Neuronal stem cell (in vitro differentiated cells): ENCODE measurements around the gene VEGFC.

Experiments
- DNase-seq: peaks from one replicate; pipeline ENCODE4 v3.0.0-alpha.2; 2013; ENCODE audit warnings: low spot score
- H2AFZ ChIP-seq: one replicate; pipeline ENCODE4 v1.6.1; 2013; ENCODE audit warnings: mild to moderate bottlenecking, low read length, inconsistent platforms
- H2AK5ac ChIP-seq: 2 replicates; pipeline ENCODE4 v1.6.1; 2013; ENCODE audit warnings: low read depth, mild to moderate bottlenecking, inconsistent platforms, low read length, moderate library complexity, mixed read lengths
- H2BK120ac ChIP-seq: 2 replicates; pipeline ENCODE4 v1.6.1; 2013; ENCODE audit warnings: low read depth, mild to moderate bottlenecking, inconsistent platforms, low read length, moderate library complexity, mixed read lengths
- H2BK12ac ChIP-seq: one replicate; pipeline ENCODE4 v1.6.1; 2013; ENCODE audit warnings: low read length, inconsistent platforms
- H2BK15ac ChIP-seq: 2 replicates; pipeline ENCODE4 v1.6.1; 2013; ENCODE audit warnings: mild to moderate bottlenecking, low read length, inconsistent platforms, mixed read lengths
- H2BK5ac ChIP-seq: one replicate; pipeline ENCODE4 v1.6.1; 2013; ENCODE audit warnings: inconsistent platforms, mild to moderate bottlenecking, low read length, moderate library complexity
- H3K14ac ChIP-seq: one replicate; pipeline ENCODE4 v1.6.1; 2013; ENCODE audit warnings: low read length, inconsistent platforms
- H3K18ac ChIP-seq: 2 replicates; pipeline ENCODE4 v1.6.1; 2013; ENCODE audit warnings: low read length, inconsistent platforms
- H3K23ac ChIP-seq: 2 replicates; pipeline ENCODE4 v1.6.1; 2013; ENCODE audit warnings: low read depth, mild to moderate bottlenecking, mixed read lengths, low read length, inconsistent platforms; ENCODE audit not compliant: poor library complexity
- H3K27ac ChIP-seq: replicated peaks from 3 replicates; pipeline ENCODE4 v1.5.1; 2013; ENCODE audit warnings: low read length, inconsistent platforms
- H3K27me3 ChIP-seq, 3 experiments: 2 replicates each; pipeline ENCODE4 v1.6.1; 2013; ENCODE audit warnings: low read length in 3 of 3, mild to moderate bottlenecking in 2 of 3, inconsistent platforms in 1 of 3, low read depth in 1 of 3, mixed read lengths in 1 of 3, moderate library complexity in 1 of 3; ENCODE audit not compliant: control insufficient read depth in 3 of 3, insufficient read depth in 3 of 3
- H3K36me3 ChIP-seq, 2 donors: replicated peaks in 1 of 2; 2 replicates each; pipeline ENCODE4 v1.6.1; 2013; ENCODE audit warnings: low read length in 2 of 2; ENCODE audit not compliant: control insufficient read depth in 2 of 2, insufficient read depth in 2 of 2
- H3K4ac ChIP-seq: 2 replicates; pipeline ENCODE4 v1.6.1; 2013; ENCODE audit warnings: inconsistent platforms, mild to moderate bottlenecking, low read length, moderate library complexity
- H3K4me1 ChIP-seq, 2 donors: 1 replicate in 1 of 2; 2 replicates in 1 of 2; pipeline ENCODE4 v1.6.1; 2013; ENCODE audit warnings: low read length in 2 of 2, low read depth in 1 of 2; ENCODE audit not compliant: control insufficient read depth in 2 of 2, insufficient read depth in 1 of 2
- H3K4me2 ChIP-seq: one replicate; pipeline ENCODE4 v1.6.1; 2013; ENCODE audit warnings: mild to moderate bottlenecking, low read length, inconsistent platforms; ENCODE audit not compliant: insufficient read depth, poor library complexity, severe bottlenecking
- H3K4me3 ChIP-seq, 2 donors: 2 replicates each; pipeline ENCODE4 v1.5.1; 2013; ENCODE audit warnings: low read length in 2 of 2, mild to moderate bottlenecking in 2 of 2, inconsistent platforms in 1 of 2, moderate library complexity in 1 of 2
- H3K79me1 ChIP-seq: one replicate; pipeline ENCODE4 v1.6.1; 2013; ENCODE audit warnings: low read depth, mild to moderate bottlenecking, inconsistent platforms, low read length, moderate library complexity
- H3K9ac ChIP-seq: one replicate; pipeline ENCODE4 v1.6.1; 2013; ENCODE audit warnings: mild to moderate bottlenecking, low read depth, low read length, inconsistent platforms; ENCODE audit not compliant: poor library complexity
- H3K9me3 ChIP-seq, 2 donors: replicated peaks in 1 of 2; 2 replicates each; pipeline versions ENCODE3 to v1.6.1; 2013; ENCODE audit warnings: low read length in 2 of 2, mild to moderate bottlenecking in 2 of 2, inconsistent platforms in 1 of 2, low read depth in 1 of 2, mixed read lengths in 1 of 2, moderate library complexity in 1 of 2; ENCODE audit not compliant: control insufficient read depth in 2 of 2, insufficient read depth in 1 of 2
- H4K8ac ChIP-seq: one replicate; pipeline ENCODE4 v1.6.1; 2013; ENCODE audit warnings: low read depth, mild to moderate bottlenecking, inconsistent platforms, low read length, moderate library complexity
- H4K91ac ChIP-seq: one replicate; pipeline ENCODE4 v1.6.1; 2013; ENCODE audit warnings: low read length, low read depth, mild to moderate bottlenecking, inconsistent platforms; ENCODE audit not compliant: poor library complexity
- WGBS, 2 donors: extraction: QIAGEN DNeasy Blood & Tissue Kit; methylation state at CpG; one replicate each; pipeline ENCODE4 v1.1.7; 2013; ENCODE audit warnings: missing lambda C conversion rate in 2 of 2, mixed read lengths in 1 of 2; ENCODE audit not compliant: insufficient read length in 2 of 2, insufficient replicate concordance in 1 of 2; ENCODE audit errors: extremely low coverage in 2 of 2; 5-methylcytosine and 5-hydroxymethylcytosine counted together

Gene VEGFC

DNA sequence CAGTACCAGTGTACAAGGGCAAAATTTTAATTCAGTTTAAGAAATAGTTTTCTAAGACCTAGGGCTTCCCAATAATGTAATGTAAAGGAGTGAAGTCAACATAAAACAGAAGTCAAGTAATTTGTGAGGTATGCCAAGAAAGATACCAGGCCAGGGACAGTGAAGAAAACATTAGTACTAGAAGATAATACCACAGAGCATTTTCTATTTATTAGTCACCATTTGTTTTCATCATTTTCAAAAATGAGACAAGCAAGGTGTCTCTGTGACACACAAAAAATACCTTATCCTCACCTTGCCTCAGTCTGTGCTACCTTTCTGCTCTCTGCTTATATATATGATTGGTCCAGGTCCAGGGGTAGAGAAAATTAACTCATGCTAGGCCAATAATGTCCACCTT lies 46.8 kb downstream of the VEGFC start:
- Histone ChIP-seq H3K4me2 (no peak overlapping the region), H3K79me1 (no peaks in the 10 kb centered on the region), H3K27me3 (no peaks in the 10 kb centered on the region), H2BK5ac (no peak overlapping the region), H3K9me3 (no peaks in the 10 kb centered on the region), H3K27ac (no peak overlapping the region), H4K91ac (no peak overlapping the region), H3K4me3 (no peak overlapping the region), H2AFZ (no peak overlapping the region), H2BK15ac (no peak overlapping the region), H4K8ac (no peak overlapping the region), H3K23ac (no peak overlapping the region), H2BK12ac (no peak overlapping the region), H2BK120ac (no peak overlapping the region), H3K18ac (no peak overlapping the region), H2AK5ac (no peak overlapping the region), H3K14ac (no peak overlapping the region), H3K9ac (no peak overlapping the region), H3K4me1 (no peaks in the 10 kb centered on the region), H3K4ac (no peak overlapping the region), H3K36me3 (no peaks in the 10 kb centered on the region)
- DNase-seq: no peak

DNA sequence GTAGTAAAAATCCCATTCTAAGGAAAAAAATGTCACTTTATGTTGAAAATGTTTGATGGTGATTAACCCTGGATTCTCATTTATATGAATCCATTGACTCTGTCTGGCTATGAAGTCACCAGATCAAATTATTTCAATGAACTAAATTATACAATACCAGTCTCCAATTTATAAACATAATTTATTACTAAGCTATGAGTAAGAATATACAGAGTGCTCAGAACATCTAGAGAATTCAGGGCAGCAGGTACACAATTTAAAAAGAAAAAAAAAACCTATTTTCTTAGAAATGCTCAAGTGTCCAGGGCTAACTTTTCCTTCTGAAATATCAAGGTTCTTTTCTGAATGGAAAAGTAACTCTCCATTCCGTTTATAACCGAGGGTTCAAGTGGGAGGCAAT lies 48.6 kb downstream of the VEGFC start:
- Histone ChIP-seq H3K27ac (no peak overlapping the region), H4K91ac (no peak overlapping the region), H2BK120ac (no peak overlapping the region), H3K27me3 (no peaks in the 10 kb centered on the region), H3K9me3 (no peaks in the 10 kb centered on the region), H3K23ac (no peak overlapping the region), H2BK15ac (no peak overlapping the region), H3K18ac (no peak overlapping the region), H3K4me3 (no peak overlapping the region), H3K4ac (no peak overlapping the region), H3K4me1 (no peaks in the 10 kb centered on the region), H2BK5ac (no peak overlapping the region), H3K14ac (no peak overlapping the region), H3K4me2 (no peak overlapping the region), H2BK12ac (no peak overlapping the region), H4K8ac (no peak overlapping the region), H3K79me1 (no peaks in the 10 kb centered on the region), H3K9ac (no peak overlapping the region), H3K36me3 (no peaks in the 10 kb centered on the region), H2AFZ (no peak overlapping the region), H2AK5ac (no peak overlapping the region)
- no CpG with 5 or more reads among the region's 2 CpGs for WGBS, 2 donors
- no peak for DNase-seq

DNA sequence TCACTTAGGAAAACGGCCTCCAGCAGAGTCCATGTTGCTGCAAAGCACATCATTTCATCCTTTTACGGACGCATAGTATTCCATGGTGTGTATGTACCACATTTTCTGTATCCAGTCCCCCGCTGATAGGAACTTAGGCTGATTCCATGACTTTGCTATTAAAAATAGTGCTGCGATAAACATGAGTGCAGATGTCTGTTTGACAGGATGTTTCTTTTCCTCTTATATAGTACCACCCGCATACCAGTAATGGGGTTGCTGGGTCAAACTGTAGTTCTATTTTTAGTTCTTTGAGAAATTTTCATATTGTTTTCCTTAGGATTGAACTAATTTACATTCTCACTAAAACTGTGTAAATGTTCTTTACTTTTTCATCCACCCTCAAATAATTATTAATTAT lies 50.5 kb downstream of the VEGFC start:
- no peak overlapping the region for H2BK120ac ChIP-seq
- H3K27me3 ChIP-seq: no peaks in the 10 kb centered on the region
- no peak overlapping the region for H3K9ac ChIP-seq
- H3K9me3 ChIP-seq: no peaks in the 10 kb centered on the region
- H3K4me1 ChIP-seq: no peaks in the 10 kb centered on the region
- no peak overlapping the region for H2BK15ac ChIP-seq
- no peak overlapping the region for H3K4me3 ChIP-seq
- no peak overlapping the region for H3K23ac ChIP-seq
- no CpG with 5 or more reads among the region's 6 CpGs for WGBS, 2 donors
- no peak overlapping the region for H3K18ac ChIP-seq
- H3K14ac ChIP-seq: no peak overlapping the region
- no peak overlapping the region for H4K91ac ChIP-seq
- no peak overlapping the region for H3K4ac ChIP-seq
- no peaks in the 10 kb centered on the region for H3K79me1 ChIP-seq
- no peak overlapping the region for H3K4me2 ChIP-seq
- no peak overlapping the region for H2BK12ac ChIP-seq
- no peak overlapping the region for H2BK5ac ChIP-seq
- no peak overlapping the region for H4K8ac ChIP-seq
- no peak overlapping the region for H3K27ac ChIP-seq
- no peak for DNase-seq
- H3K36me3 ChIP-seq: no peaks in the 10 kb centered on the region
- no peak overlapping the region for H2AK5ac ChIP-seq
- no peak overlapping the region for H2AFZ ChIP-seq

DNA sequence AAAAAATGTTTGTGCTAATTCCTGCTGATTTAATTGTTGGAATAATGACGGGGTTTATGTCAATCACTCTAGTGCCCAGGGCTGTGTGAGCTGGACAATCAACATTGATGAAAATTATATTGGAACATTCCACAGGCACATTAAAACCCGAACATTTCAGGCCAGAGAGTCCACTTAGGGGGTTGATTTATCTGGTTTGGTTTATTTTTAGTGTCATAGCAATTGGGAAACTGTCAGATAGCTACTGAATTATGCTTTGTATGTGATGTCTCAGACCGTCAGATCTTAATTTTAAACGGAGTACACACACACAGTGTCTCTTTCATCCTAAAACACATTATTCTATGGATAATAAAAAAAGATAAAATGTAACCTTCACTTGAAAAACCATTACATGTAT lies 51.5 kb downstream of the VEGFC start:
- no peaks in the 10 kb centered on the region for H3K27me3 ChIP-seq
- no peak overlapping the region for H3K9ac ChIP-seq
- H2AFZ ChIP-seq: no peak overlapping the region
- H3K23ac ChIP-seq: no peak overlapping the region
- H3K4me3 ChIP-seq: no peak overlapping the region
- no peak overlapping the region for H4K91ac ChIP-seq
- WGBS, 2 donors: no CpG with 5 or more reads among the region's 4 CpGs
- H3K27ac ChIP-seq: no peak overlapping the region
- no peak overlapping the region for H2BK12ac ChIP-seq
- no peak overlapping the region for H3K18ac ChIP-seq
- H3K79me1 ChIP-seq: no peaks in the 10 kb centered on the region
- no peak overlapping the region for H4K8ac ChIP-seq
- H2BK120ac ChIP-seq: no peak overlapping the region
- no peak overlapping the region for H2AK5ac ChIP-seq
- H3K4ac ChIP-seq: no peak overlapping the region
- no peak overlapping the region for H3K4me2 ChIP-seq
- no peaks in the 10 kb centered on the region for H3K36me3 ChIP-seq
- H2BK15ac ChIP-seq: no peak overlapping the region
- H2BK5ac ChIP-seq: no peak overlapping the region
- DNase-seq: no peak
- H3K14ac ChIP-seq: no peak overlapping the region
- H3K4me1 ChIP-seq: no peaks in the 10 kb centered on the region
- H3K9me3 ChIP-seq: no peaks in the 10 kb centered on the region
